Glutamatergic neuron (in vitro differentiated cells): ENCODE data around the gene SCUBE1. TPM values are rescaled to one million over a fixed set of nuclear protein-coding genes. Genes with fewer than 3 reads are reported as not detected.

Experiments
- DNase-seq: peaks from one replicate; pipeline ENCODE4 v3.0.0; 2022
- H3K27ac Mint-ChIP-seq: one replicate; pipeline ENCODE4 v1.8.0; 2020; ENCODE audit warnings: mild to moderate bottlenecking, mixed read lengths, inconsistent platforms; ENCODE audit not compliant: unreplicated experiment
- H3K27me3 Mint-ChIP-seq: one replicate; pipeline ENCODE4 v1.8.0; 2020; ENCODE audit warnings: mild to moderate bottlenecking, moderate library complexity, mixed read lengths, inconsistent platforms; ENCODE audit not compliant: unreplicated experiment
- H3K36me3 Mint-ChIP-seq: one replicate; pipeline ENCODE4 v1.8.0; 2020; ENCODE audit warnings: mild to moderate bottlenecking, mixed read lengths, inconsistent platforms; ENCODE audit not compliant: unreplicated experiment
- H3K4me1 Mint-ChIP-seq: one replicate; pipeline ENCODE4 v1.8.0; 2020; ENCODE audit warnings: mild to moderate bottlenecking, low read depth, mixed read lengths, inconsistent platforms; ENCODE audit not compliant: unreplicated experiment
- H3K4me3 Mint-ChIP-seq: one replicate; pipeline ENCODE4 v1.8.0; 2020; ENCODE audit warnings: mild to moderate bottlenecking, mixed read lengths, inconsistent platforms; ENCODE audit not compliant: unreplicated experiment
- H3K9me3 Mint-ChIP-seq: one replicate; pipeline ENCODE4 v1.8.0; 2020; ENCODE audit warnings: mild to moderate bottlenecking, moderate library complexity, mixed read lengths, inconsistent platforms; ENCODE audit not compliant: unreplicated experiment
- total RNA-seq: library from RNA; stranded (reverse); fragmentation: NEBNext Ultra II Directional; extraction: Animal tissue kit (Norgen Biotek cat#: 25700); gene quantifications from one replicate; pipeline ENCODE4 v1.2.1, GENCODE V29; 2021; ENCODE audit not compliant: unreplicated experiment
- TF ChIP-seq, protein P1 (sequence below): fragments of 200-600 bp; sonication (generic); IDR thresholded peaks from one replicate; pipeline ENCODE4 v1.5.0; 2021; ENCODE audit not compliant: partially characterized antibody, unreplicated experiment

The SCUBE1 gene
- total RNA-seq, 1 donor from 2014 or later: 25.8 TPM

DNA sequence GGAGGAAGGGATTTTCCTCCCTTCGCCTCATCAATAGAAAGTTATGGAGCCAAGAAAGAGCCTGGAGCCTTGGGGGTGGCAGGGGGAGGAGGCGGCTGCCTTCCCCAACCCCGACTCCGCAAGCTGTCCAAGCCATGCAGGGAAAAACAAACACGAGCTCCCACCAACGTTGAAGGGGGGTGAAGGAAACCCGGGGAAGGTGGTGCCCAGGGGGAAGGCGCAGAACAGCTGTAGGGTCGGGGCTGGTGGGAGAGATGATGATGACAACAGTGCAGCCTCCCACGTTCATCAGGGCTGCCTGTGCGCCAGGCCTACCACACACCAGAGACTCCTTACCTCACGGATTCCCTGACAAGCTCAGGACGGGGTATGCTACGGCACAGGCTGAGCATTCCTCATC, 73.5 kb downstream of the SCUBE1 start:
- Mint-ChIP-seq H3K4me3 (peak overlapping the region; percentile 49), H3K36me3 (no peaks in the 10 kb centered on the region), H3K9me3 (peaks cover 1% of the 10 kb centered on the region), H3K27me3 (peaks cover 2% of the 10 kb centered on the region), H3K4me1 (peaks cover 13% of the 10 kb centered on the region), H3K27ac (no peak overlapping the region)
- TF ChIP-seq, protein P1, sequence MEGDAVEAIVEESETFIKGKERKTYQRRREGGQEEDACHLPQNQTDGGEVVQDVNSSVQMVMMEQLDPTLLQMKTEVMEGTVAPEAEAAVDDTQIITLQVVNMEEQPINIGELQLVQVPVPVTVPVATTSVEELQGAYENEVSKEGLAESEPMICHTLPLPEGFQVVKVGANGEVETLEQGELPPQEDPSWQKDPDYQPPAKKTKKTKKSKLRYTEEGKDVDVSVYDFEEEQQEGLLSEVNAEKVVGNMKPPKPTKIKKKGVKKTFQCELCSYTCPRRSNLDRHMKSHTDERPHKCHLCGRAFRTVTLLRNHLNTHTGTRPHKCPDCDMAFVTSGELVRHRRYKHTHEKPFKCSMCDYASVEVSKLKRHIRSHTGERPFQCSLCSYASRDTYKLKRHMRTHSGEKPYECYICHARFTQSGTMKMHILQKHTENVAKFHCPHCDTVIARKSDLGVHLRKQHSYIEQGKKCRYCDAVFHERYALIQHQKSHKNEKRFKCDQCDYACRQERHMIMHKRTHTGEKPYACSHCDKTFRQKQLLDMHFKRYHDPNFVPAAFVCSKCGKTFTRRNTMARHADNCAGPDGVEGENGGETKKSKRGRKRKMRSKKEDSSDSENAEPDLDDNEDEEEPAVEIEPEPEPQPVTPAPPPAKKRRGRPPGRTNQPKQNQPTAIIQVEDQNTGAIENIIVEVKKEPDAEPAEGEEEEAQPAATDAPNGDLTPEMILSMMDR: no peak
- no peak for DNase-seq

DNA sequence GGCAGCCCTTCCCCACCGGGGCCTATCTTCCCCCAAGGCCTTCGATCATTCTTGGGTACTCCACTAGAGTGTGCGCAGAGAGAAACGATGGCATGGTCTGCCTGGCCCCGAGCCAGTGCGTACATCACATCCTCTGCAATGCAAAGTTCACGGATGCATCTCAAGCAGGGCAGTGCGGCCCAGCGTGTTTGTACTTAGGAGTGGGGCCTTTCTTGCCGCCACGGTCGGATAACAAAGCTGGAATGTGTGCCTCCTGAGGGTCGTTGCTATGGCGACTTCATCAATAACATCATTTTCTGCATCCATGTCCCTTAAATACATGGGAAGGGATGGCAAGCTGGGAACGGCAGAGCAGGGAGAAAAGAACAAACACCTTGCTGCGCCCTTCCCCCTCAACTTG, 73.9 kb downstream of the SCUBE1 start:
- Mint-ChIP-seq H3K9me3 (peaks cover 1% of the 10 kb centered on the region), H3K36me3 (no peaks in the 10 kb centered on the region), H3K4me1 (peaks cover 14% of the 10 kb centered on the region), H3K27ac (no peak overlapping the region), H3K27me3 (peaks cover 2% of the 10 kb centered on the region), H3K4me3 (peak overlapping the region; percentile 49)
- DNase-seq: no peak
- TF ChIP-seq, protein P1: no peak

DNA sequence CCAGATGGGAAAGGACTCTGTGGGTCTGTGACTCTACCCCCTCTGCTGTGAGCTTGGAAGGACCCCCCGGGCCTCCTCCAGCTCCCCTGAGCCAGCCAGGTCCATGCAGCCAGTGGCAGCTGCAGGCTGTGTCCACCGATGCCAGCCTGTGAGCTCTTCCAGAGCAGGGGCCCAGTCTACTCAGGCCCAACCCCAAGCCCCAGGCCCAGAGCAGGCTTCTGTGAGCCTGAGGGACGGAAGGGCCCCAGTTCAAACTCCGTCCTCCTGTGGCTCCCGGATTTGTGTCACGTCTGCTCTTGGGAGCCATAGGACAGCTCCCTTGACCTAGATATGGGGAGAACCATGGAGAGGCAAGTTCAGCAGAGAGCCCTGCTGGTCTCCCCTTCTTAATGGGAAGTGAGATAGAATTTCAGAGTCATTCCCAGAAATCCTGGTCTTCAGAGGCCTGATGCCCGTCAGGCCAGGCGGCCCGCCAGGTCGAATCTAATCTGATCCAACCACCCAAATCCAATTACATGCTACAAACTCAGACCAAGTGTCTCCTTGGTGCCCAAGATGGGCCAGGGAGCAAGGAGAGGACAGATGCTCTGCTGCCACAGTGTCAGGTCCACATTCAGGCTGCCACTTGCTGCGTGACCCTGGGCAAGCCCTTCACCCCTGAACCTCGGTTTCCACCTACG, 75.1 kb downstream of the SCUBE1 start:
- Mint-ChIP-seq H3K27me3 (peaks cover 2% of the 10 kb centered on the region), H3K9me3 (peaks cover 1% of the 10 kb centered on the region), H3K27ac (no peak overlapping the region), H3K36me3 (no peaks in the 10 kb centered on the region), H3K4me3 (no peak overlapping the region), H3K4me1 (peaks cover 19% of the 10 kb centered on the region)
- TF ChIP-seq, protein P1: no peak
- no peak for DNase-seq

DNA sequence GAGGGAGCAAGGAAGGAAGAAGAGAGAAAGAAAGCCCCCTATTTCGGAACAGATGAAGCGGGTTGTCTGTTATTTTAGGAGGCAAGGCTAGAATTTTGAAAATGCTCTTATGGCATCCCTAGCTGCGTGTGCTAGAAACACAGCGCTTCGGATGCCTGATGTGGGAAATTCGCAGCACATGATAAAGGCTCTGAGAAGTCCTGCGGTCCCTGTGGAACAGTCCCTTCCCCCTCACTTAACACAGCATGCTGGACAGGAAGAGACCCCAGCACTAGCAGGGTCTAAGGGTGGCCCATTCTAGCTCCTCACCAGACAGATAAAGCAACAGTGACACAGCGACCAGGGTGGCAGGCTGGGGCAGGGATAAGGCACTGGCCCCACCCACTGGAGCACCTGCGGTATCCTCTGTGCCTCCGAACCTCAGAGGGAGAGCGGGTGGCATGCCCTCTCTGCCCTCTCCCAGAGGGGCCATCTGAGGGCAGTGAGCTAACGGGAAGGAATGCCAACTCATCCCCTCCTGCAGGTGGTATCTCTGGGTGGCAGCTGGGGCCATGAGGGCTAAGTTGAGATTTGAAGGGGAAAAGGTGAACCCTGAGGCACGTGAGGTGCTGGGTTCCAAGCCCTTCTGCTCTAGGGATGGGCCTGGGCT, 75.7 kb downstream of the SCUBE1 start:
- Mint-ChIP-seq H3K27me3 (peaks cover 2% of the 10 kb centered on the region), H3K4me1 (peaks cover 18% of the 10 kb centered on the region), H3K9me3 (peaks cover 1% of the 10 kb centered on the region), H3K36me3 (no peaks in the 10 kb centered on the region), H3K27ac (no peak overlapping the region), H3K4me3 (no peak overlapping the region)
- DNase-seq: no peak
- TF ChIP-seq, protein P1: no peak

DNA sequence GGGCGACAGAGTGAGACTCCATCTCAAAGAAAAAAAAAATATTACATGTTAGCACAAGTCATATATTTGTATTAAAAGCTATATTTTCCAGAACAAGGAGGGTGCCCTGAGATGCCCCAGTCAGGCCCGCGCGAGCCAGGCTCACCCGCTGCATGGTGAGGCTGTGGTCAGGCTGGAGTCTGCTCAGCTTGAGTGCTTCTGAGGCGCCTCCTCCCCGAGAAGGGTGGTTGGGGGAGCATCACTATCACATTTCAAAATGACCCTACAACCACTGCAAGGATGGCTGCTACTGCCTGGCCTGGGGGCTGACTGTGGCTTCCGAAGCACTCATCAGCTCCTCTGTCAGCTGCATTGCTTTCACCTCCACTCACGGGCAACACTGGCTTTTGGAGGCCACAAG, 77.1 kb downstream of the SCUBE1 start:
- H3K36me3 Mint-ChIP-seq: no peaks in the 10 kb centered on the region
- H3K27ac Mint-ChIP-seq: no peak overlapping the region
- TF ChIP-seq, protein P1: no peak
- H3K9me3 Mint-ChIP-seq: peaks cover 1% of the 10 kb centered on the region
- H3K4me3 Mint-ChIP-seq: no peak overlapping the region
- H3K27me3 Mint-ChIP-seq: no peaks in the 10 kb centered on the region
- no peak for DNase-seq
- H3K4me1 Mint-ChIP-seq: peaks cover 14% of the 10 kb centered on the region
